Hematopoietic multipotent progenitor cell treated with erythropoietin and hydrocortisone succinate and interleukin-3 and kit ligand, for 6 days (in vitro differentiated cells): ENCODE measurements around the gene CPSF7.
"Not testable (repeated sequence)": the region's sequence is repeated elsewhere in the genome, so short reads cannot be mapped to it uniquely, and the experiment has no call there.

Source experiments
- DNase-seq: peaks from one replicate; pipeline ENCODE4 v3.0.0-alpha.2; 2015

Gene CPSF7, protein sequence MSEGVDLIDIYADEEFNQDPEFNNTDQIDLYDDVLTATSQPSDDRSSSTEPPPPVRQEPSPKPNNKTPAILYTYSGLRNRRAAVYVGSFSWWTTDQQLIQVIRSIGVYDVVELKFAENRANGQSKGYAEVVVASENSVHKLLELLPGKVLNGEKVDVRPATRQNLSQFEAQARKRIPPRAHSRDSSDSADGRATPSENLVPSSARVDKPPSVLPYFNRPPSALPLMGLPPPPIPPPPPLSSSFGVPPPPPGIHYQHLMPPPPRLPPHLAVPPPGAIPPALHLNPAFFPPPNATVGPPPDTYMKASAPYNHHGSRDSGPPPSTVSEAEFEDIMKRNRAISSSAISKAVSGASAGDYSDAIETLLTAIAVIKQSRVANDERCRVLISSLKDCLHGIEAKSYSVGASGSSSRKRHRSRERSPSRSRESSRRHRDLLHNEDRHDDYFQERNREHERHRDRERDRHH

DNA sequence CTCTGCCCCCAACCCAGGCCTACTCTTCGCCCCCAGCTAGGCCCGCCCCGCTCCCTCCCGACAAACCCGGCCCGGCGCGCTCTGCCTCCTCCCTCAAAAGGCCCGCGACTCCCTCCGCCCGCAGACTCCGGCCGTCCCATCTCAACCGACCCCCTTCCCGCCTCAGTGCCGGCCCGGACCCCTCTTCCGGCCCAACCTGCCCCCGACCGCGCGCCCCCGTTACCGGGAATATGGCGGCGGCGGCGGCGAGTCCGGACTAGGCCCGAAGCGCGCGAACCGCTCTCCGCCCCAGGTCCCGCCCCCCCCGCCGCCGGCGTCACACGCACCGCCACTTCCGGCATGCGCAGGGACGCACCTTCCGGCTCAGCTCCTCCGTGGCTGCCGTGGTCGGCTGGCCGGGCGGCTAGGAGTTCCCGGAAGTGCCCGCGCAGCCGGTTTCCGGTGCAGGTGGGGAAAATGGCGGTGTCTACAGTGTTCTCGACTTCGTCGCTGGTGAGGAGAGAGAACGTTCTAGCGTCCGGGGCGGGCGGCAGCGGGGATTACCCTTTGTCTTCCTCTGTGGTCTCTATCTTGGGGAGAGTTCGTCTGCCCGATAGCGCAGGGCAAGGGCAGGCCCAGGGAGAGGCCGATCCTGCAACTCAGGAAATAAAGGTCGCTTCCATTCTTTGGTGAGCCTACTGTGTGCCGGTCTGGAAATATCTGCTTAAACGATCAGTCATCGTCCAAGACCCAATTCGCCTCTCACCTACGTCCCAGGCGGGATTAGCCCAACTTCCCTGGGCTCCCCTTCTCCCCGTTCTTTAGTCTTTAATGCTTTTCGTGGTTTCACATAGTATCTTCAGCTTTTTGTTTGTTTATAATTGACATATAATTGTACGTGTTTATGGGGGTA is at the start of gene CPSF7, which contains the start of gene SDHAF2:
Gene CPSF7 (minus strand): TSS at position 285 of the 892 bp plus-strand sequence. CDS start 740 bp downstream, outside the sequence.
Gene SDHAF2 (plus strand): TSS at position 434 of the 892 bp plus-strand sequence. CDS start 23 bp downstream, at position 457.
- DNase-seq: peak; percentile 97

- DNase-seq: peak; percentile 66
These were observed 48.0 kb upstream of the CPSF7 start for GRCh38 chr11:61477727-61478148.

GRCh38 chr11:61477126-61477525 is 47.4 kb upstream of the CPSF7 start:
- DNase-seq: no peak

DNA sequence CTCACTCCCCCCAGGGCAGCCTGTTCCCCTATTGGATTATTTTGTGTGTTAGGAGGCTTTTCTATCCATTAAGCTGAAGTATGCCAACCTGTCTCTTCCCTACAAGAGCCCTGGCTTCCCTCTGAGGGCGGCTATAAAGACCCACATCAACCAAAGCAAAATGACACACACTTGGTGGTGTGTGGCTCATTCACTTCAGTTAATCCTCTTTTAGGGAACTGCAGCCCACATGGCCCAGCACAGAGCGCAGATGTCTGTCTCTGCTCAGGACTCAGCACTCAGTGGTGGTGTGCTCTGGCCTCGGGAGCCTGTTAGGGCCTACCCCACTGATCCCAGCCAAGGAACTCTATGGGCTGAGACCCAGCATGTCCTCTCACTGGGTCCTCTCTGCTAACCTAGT is 46.6 kb upstream of the CPSF7 start:
- DNase-seq: no peak

GRCh38 chr11:61475433-61475832 is 45.7 kb upstream of the CPSF7 start:
- DNase-seq: no peak

- DNase-seq: no peak
These were observed 44.4 kb upstream of the CPSF7 start for GRCh38 chr11:61474013-61474643.

DNA sequence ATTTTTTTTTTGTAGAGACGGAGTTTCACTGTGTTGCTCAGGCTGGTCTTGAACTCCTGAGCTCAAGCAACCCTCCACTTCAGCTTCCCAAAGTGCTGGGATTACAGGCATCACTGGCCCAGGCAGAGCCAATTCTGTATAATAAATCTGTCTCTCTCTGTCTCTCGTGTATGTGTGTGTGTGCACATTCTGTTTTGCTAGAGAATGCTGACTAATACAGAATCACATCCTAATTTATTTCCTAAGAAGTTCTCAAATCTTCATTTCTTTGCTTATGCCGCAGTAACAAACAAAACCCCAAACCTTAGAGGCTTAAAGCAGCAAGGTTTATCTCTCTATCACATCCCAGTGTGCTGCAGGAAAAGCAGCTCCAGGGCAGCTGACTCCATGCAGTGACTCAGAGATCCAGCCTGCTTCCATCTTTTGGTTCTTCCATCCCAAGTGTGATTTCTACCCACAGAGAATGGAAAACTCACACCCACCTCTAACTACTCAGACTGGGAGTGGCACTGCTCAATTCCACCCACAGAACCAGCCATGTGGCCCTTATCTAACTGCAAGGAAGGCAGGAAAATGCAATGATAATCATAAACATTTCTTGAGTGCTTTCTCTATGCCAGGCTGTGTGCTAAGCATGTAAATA is 43.7 kb upstream of the CPSF7 start:
- DNase-seq: peak; percentile 70

DNA sequence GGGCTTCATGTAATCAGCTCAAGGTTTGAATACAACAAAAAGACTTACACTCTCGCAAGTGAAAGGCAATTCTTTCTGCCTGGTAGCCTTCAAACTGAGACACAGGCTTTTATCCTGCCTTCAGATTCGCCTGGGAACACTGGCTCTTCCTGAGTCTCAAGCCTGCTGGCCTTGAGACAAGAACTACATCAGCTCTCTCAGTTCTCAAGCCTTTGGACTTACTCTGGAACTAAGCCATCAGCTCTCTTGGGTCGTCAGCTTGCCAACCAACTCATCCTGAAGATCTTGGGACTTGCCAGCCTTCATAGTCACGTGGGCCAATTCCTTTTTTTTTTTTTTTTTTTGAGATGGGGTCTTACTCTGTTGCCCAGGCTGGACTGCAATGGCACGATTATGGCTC is 43.1 kb upstream of the CPSF7 start:
- DNase-seq: no peak

- no peak for DNase-seq
These were observed 42.5 kb upstream of the CPSF7 start for GRCh38 chr11:61472282-61472681.

DNA sequence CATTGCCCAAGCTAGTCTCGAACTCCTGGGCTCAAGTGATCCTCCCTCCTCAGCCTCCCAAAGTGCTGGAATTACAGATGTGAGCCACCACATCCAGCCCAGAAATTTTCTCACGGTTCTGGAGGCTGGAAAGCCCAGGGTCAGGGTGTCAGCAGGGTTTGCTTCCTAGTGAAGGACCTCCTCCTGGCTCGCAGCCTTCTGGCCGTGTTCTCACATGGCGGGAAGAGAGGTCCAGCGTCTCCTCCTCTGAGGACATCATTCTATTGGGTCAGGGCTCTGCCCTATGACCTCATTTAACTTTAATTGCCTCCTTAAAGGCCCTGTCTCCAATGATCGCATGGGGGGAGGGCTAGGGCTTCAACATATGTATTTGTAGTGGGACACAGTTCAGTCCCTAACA is 38.2 kb upstream of the CPSF7 start:
- DNase-seq: no peak

- not testable (repeated sequence) for DNase-seq
These were observed 37.8 kb upstream of the CPSF7 start for GRCh38 chr11:61467602-61468001.

GRCh38 chr11:61460986-61461385 is 31.2 kb upstream of the CPSF7 start:
- DNase-seq: no peak

GRCh38 chr11:61460474-61460881 is 30.7 kb upstream of the CPSF7 start:
- no peak for DNase-seq

DNA sequence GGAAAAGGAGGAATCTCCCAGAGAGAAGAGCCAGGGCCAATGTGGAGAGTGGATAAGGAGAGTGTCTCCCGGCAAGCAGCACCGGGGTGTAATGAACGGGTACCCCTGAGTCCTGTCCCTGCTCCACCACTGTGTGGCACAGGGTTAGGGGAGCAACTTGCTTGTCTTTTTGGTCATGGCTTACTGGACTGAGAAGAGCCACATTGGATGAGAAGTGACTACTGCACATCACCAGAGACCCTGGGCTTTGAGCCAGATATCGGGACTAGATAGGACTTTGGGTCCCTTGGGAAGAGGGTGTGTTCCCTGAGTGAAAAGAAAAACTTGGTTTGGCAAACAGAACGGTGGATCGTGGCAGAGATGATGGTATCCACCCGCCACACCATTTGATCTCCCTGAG is 24.7 kb upstream of the CPSF7 start:
- no peak for DNase-seq

DNA sequence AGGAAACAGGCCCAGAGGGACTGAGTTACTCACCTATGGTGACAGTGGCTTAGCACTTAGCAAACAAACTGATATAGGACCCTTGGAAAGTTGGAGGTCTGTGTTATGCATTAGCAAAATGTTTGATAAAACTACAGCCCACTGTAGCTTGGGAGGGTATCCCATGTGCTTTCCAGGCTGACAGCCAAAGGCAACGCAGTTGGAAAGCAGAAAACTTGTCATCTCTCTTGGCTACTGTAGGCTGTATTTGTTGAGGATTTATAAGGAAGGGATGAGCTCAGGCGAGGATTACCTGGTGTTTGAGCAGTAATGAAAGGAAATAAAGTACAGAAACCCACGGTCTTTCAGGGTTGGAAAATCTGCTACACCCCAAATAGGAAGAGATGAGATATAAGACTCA is 23.9 kb upstream of the CPSF7 start:
- no peak for DNase-seq

GRCh38 chr11:61452825-61453224 is 23.1 kb upstream of the CPSF7 start:
- no peak for DNase-seq

GRCh38 chr11:61448552-61448927 is 18.8 kb upstream of the CPSF7 start:
- no peak for DNase-seq

GRCh38 chr11:61447601-61448551 is 18.1 kb upstream of the CPSF7 start:
- DNase-seq: no peak

DNA sequence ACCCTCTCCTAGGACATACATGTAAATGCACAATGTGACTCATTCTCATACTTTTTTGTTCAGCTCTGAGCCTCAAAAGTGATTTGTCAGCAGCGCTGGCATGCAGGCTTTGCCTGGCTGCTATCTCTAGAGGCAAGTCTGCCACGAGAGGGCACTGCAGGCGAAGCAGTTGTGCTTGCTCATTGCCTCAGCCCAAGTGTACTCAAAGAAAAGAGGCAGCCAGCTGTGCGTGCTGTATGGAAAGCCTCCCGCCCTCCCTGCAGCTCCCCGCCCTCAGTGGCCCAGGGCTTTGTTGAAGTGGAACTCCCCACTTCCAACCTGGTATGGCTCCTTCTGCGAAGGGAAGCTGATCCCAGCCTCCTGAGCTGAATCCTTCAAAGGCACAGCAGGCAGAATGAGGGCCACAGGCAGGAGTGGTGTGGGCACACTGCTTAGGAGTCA is 16.5 kb upstream of the CPSF7 start:
- peak; percentile 97 for DNase-seq

DNA sequence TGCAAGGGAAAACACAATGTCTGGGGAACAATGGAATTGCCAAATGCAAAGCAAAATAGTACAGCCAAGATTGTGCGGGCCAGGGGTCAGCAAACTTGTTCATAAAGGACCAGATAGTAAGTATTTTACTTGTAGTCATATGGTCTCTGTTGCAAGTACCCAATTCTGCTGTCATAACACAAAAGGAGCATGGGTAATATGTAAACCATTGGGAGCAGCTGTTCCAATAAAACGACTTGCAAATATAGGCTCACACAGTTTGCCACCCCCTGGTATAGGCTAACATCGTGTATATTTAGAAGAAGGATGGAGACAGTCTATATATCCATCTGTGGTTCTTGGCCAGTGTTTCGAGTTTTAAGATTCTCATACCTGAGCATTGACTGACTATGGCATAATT is 15.7 kb upstream of the CPSF7 start:
- DNase-seq: no peak

DNA sequence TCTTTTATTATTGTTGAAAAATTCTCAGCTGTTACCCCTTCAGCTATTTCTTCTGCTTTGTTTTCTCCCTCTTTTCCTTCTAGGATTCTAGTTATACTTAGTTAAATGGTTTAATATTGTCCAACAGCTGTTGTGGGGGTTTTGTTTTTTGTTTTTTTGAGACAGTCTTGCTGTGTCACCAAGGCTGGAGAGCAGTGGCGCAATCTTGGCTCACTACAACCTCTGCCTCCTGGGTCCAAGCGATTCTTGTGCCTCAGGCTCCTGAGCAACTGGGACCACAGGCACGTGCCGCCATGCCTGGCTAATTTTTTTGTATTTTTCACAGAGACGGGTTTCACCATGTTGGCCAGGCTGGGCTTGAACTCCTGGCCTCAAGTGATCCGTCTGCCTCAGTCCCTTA is 12.8 kb upstream of the CPSF7 start:
- no peak for DNase-seq
